Activated naive CD4-positive, alpha-beta T cell treated with anti-CD3 and anti-CD28 coated beads, Interleukin-2, amount 10 ng/mL, durations not matched to agents 7 days and 5 days (primary cell): ENCODE measurements around the gene SNRPD2.

Experiments used
- CTCF ChIA-PET: fragments of 350-600 bp; sonication (Branson Sonifier 250); formaldehyde crosslinking; loops from one replicate; lab custom pipeline; 2021; ENCODE audit warnings: antibody characterized with exemption; lab: Charles Lee
- DNase-seq: peaks from one replicate; pipeline ENCODE4 v3.0.0-alpha.2; 2020
- H3K27ac Mint-ChIP-seq: one replicate; pipeline ENCODE4 v1.8.0; 2021; ENCODE audit warnings: mild to moderate bottlenecking, moderate library complexity, mixed read lengths
- H3K27me3 Mint-ChIP-seq: one replicate; pipeline ENCODE4 v1.8.0; 2021; ENCODE audit warnings: mild to moderate bottlenecking, mixed read lengths
- H3K36me3 Mint-ChIP-seq: one replicate; pipeline ENCODE4 v1.8.0; 2021; ENCODE audit warnings: mixed read lengths
- H3K4me1 Mint-ChIP-seq: one replicate; pipeline ENCODE4 v1.8.0; 2021; ENCODE audit warnings: mixed read lengths
- H3K4me3 Mint-ChIP-seq: one replicate; pipeline ENCODE4 v1.8.0; 2021; ENCODE audit warnings: mild to moderate bottlenecking, moderate library complexity, mixed read lengths
- H3K9me3 Mint-ChIP-seq: one replicate; pipeline ENCODE4 v1.8.0; 2021; ENCODE audit warnings: mixed read lengths

Gene SNRPD2

DNA sequence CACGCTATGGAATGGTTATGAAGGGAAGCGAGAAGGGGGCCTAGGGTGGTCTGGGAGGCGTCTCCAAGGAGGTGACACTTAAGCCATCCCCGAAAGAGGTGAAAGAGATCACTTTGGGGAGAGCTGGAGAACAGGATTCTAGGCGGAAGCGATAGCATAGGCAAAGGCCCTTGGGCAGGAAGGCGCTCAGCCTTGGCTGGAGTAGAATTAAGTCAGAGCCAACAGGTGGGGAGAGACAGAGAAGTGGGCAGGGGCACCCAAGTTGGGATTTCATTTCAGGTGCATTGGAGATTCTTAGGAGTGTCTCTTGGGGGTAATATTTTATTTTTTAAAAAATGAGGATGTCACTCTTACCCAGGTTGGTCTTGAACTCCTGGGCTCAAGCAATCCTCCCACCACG is 9.6 kb downstream of the SNRPD2 start:
- Mint-ChIP-seq H3K27me3 (peaks cover 24% of the 10 kb centered on the region), H3K4me3 (no peak overlapping the region), H3K9me3 (no peaks in the 10 kb centered on the region), H3K27ac (peak overlapping the region; percentile 16), H3K4me1 (peaks cover 21% of the 10 kb centered on the region), H3K36me3 (peaks cover 10% of the 10 kb centered on the region)
- no peak for DNase-seq
- CTCF ChIA-PET: interaction anchor here (1.1 to 2.9 kb wide), 3 partner anchors 11 to 236 kb away, joined by 3 to 12 read pairs (median 4); no protein-coding TSS in a partner anchor

DNA sequence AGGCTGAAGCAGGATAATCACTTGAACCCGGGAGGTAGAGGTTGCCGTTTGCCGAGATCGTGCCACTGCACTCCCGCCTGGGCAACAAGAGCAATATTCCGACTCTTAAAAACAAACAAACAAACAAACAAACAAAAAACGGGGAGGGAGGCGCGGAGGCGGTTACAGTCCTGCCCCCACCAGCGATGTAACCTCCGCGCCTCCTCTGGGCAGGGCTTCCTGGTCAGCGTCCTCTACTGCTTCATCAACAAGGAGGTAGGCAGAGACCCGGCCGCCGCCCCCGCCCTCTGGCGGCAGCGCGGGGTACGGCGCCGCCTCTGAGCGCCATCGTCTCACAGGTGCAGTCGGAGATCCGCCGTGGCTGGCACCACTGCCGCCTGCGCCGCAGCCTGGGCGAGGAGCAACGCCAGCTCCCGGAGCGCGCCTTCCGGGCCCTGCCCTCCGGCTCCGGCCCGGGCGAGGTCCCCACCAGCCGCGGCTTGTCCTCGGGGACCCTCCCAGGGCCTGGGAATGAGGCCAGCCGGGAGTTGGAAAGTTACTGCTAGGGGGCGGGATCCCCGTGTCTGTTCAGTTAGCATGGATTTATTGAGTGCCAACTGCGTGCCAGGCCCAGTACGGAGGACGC is 10.2 kb downstream of the SNRPD2 start:
- Mint-ChIP-seq H3K4me3 (peak overlapping the region; percentile 69), H3K4me1 (peaks cover 25% of the 10 kb centered on the region), H3K27me3 (peaks cover 30% of the 10 kb centered on the region), H3K9me3 (no peaks in the 10 kb centered on the region), H3K36me3 (peaks cover 8% of the 10 kb centered on the region), H3K27ac (peak overlapping the region; percentile 77)
- peak; percentile 91 for DNase-seq
- CTCF ChIA-PET: interaction anchor here (0.6 to 4.7 kb wide), 7 partner anchors 10 to 260 kb away, joined by 3 to 35 read pairs (median 6); partner anchors contain the start of genes QPCTL and SNRPD2

DNA sequence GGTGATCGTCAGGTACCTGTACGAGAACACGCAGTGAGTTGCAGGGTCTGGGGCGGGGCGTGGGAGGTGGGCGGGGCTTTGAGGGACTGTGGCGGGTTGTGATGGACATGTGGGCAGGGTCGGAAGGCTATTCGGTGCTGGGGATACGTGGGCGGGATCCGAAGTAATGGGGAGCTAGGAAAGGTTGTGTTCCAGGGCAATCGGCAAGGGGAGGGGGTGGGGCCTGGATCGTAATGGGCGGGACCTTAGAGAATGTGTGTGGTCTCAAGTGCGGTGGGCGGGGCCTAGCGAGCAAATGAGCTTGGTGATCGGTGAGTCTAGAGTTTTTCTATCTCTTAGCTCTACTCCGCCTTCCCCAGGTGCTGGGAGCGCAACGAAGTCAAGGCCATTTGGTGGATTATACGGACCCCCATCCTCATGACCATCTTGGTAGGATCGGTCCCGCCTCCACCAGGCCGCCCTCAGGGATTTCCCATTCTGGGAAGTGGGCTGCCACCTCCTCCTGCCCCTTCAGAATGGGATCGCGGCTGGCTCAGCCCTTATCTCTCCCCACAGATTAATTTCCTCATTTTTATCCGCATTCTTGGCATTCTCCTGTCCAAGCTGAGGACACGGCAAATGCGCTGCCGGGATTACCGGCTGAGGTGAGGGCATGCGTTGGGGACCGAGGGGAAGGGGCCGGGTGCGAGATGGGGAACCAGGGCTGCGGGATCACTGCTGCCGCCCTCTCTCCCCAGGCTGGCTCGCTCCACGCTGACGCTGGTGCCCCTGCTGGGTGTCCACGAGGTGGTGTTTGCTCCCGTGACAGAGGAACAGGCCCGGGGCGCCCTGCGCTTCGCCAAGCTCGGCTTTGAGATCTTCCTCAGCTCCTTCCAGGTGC is 14.2 kb downstream of the SNRPD2 start:
- peaks cover 31% of the 10 kb centered on the region for H3K4me1 Mint-ChIP-seq
- CTCF ChIA-PET: interaction anchor here (0.6 to 4.7 kb wide), 6 partner anchors 9 to 588 kb away, joined by 3 to 35 read pairs (median 4); partner anchors contain the start of genes QPCTL and SNRPD2
- DNase-seq: peak; percentile 91
- H3K9me3 Mint-ChIP-seq: no peaks in the 10 kb centered on the region
- peak overlapping the region; percentile 76 for H3K4me3 Mint-ChIP-seq
- H3K27ac Mint-ChIP-seq: peak overlapping the region; percentile 67
- peaks cover 1% of the 10 kb centered on the region for H3K36me3 Mint-ChIP-seq
- H3K27me3 Mint-ChIP-seq: peaks cover 64% of the 10 kb centered on the region

DNA sequence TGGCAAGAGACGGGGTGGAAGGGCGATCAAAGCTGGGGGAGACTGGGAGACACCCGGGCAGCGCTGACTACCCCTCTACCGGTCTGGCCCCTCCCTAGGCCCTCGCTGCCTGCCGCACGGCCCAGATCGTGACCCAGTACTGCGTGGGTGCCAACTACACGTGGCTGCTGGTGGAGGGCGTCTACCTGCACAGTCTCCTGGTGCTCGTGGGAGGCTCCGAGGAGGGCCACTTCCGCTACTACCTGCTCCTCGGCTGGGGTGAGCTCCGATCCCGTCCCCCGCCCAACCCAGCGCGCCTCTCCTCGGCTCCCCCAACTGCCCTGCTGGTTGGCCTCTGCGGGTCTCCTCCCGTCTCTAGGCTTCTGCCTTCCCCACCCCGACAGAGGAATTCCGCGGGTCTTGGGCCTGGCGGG is 14.9 kb downstream of the SNRPD2 start:
- Mint-ChIP-seq H3K4me1 (peaks cover 28% of the 10 kb centered on the region), H3K27me3 (peaks cover 68% of the 10 kb centered on the region), H3K9me3 (no peaks in the 10 kb centered on the region), H3K27ac (no peak overlapping the region), H3K36me3 (peaks cover under 1% of the 10 kb centered on the region), H3K4me3 (peak overlapping the region; percentile 54)
- CTCF ChIA-PET: interaction anchor here (0.6 to 4.7 kb wide), 4 partner anchors 10 to 588 kb away, joined by 3 to 35 read pairs (median 4); partner anchors contain the start of genes QPCTL and SNRPD2
- DNase-seq: peak; percentile 68

DNA sequence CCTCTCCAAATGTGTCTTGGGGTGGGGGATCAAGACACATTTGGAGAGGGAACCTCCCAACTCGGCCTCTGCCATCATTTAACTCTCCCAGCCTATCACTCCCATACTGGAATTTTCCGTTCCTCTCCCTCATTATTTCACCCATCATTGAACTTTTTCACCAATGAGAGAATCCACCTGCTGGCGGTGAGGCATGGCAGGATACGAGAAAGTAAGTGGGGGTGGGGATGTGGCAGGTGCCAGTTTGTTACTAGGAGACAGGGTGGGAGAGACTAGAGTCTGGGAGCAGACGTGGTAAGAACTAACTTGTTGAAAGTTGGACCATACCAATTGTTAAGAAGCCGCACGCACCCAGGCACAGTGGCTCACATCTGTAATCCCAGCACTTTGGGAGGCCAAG is 16.8 kb downstream of the SNRPD2 start:
- Mint-ChIP-seq H3K9me3 (no peaks in the 10 kb centered on the region), H3K27me3 (peaks cover 81% of the 10 kb centered on the region), H3K27ac (no peak overlapping the region), H3K4me3 (no peak overlapping the region), H3K4me1 (peaks cover 35% of the 10 kb centered on the region), H3K36me3 (peaks cover 2% of the 10 kb centered on the region)
- no peak for DNase-seq
- CTCF ChIA-PET: no interaction called here

DNA sequence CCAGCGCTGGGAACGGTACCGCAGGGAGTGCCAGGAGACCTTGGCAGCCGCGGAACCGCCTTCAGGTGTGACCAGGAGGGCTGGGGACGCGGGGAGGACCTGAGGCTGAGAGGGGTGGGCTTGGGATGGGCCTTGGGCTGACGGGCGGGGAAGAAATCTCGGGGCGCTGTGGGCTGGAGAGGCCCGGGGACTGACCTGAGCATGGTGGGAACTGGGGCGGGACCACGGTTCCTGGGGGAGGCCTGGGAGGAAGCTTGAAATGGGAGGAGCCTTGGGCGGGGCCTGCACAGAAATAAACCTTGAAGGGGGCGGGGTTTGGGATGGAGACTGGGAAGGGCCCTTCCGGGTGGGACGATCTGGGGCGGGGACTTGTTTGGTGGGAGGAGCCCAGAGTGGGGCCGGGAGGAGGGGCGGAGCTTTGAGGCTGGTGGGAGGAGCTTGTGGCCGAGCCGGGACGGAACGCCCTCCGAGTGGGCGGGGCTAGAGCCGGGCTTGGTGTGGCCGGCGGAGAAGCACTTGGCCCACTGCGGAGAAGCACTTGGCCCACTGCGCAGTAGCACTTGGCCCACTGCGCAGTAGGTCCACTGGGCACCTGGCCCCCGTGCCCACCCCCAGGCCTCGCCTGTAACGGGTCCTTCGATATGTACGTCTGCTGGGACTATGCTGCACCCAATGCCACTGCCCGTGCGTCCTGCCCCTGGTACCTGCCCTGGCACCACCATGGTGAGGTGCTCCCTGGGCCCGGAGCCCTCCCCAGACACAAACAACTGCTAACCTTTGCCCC is 20.9 kb downstream of the SNRPD2 start:
- Mint-ChIP-seq H3K27ac (no peak overlapping the region), H3K4me3 (peak overlapping the region; percentile 23), H3K4me1 (peaks cover 42% of the 10 kb centered on the region), H3K9me3 (no peaks in the 10 kb centered on the region), H3K36me3 (peaks cover 2% of the 10 kb centered on the region), H3K27me3 (peaks cover 74% of the 10 kb centered on the region)
- peak; percentile 73 for DNase-seq
- CTCF ChIA-PET: interaction anchor here (1.0 to 2.0 kb wide), 3 partner anchors 11 to 29 kb away, joined by 3 to 12 read pairs (median 3); partner anchors contain the start of gene QPCTL

DNA sequence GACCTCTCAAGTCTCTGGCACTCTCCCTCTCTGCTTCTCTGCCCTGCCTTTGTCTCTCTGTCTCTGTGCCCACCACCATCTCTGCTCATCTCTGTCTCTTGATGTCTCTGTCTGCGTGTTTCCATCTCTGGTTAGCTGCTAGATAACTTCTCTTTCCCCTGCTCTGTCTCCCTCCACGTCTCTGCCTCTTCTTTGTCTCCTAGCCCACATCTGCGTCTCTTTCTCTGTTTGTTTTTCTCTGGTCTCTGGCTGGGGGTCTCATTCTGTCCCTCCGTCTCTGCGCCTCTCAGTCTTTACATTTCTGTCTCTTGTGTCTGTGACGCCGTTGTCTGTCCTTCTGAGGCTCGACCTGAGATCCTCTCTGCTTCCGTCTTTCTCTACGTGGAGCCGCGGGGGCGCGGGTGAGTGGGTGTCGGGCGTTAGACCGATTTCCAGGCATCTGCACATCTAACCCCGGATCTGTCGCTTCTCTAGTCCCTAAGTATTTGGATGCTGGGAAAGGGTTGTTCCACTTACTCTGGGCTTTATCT is 23.3 kb downstream of the SNRPD2 start:
- DNase-seq: peak; percentile 45
- peak overlapping the region; percentile 60 for H3K27ac Mint-ChIP-seq
- H3K36me3 Mint-ChIP-seq: peaks cover 2% of the 10 kb centered on the region
- CTCF ChIA-PET: interaction anchor here (1.0 to 1.2 kb wide), 2 partner anchors 13 to 26 kb away, joined by 3 to 4 read pairs; no protein-coding TSS in a partner anchor
- peaks cover 53% of the 10 kb centered on the region for H3K4me1 Mint-ChIP-seq
- peak overlapping the region; percentile 73 for H3K4me3 Mint-ChIP-seq
- no peaks in the 10 kb centered on the region for H3K9me3 Mint-ChIP-seq
- peaks cover 62% of the 10 kb centered on the region for H3K27me3 Mint-ChIP-seq

DNA sequence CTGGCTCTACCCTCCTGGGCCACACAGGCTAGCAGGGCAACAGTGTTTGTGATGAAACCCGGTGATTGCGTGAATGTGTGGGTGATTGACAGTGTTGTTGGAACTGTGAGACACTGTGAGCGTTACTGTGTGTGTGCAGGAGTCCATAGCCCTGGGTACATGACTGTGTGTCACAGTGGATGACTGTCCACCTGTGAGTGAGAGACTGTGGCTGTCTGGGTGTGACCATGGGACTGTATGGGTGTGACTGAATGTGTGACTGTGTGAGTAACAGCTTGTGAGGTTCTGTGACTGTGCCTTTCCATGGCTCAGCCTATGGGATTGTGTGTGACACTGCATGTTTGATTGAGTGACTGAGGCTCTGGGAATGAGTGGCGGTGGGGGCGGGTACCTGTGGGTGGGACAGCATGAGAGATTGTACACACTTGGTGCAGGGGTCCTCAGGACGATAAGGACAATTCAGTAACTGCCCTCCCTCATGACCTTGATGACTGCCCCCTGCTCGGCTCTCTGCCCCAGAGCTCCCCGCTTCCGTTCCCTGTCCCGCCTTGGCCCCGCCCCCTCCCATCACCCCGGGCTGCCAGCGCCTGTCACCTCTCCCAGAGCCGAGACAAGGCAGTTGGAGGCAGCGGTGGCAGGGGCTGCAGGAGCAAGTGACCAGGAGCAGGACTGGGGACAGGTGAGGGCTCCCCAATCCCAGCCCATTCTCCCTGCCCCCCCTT is 24.0 kb downstream of the SNRPD2 start, which contains the start of gene GIPR:
Gene GIPR, plus strand, starts transcription at position 602 of the 722 bp plus-strand sequence. CDS start 1,300 bp downstream, outside the sequence.
- H3K4me3 Mint-ChIP-seq: peak within 1 kb of the TSS; percentile 73
- DNase-seq: peak; percentile 79
- H3K27me3 Mint-ChIP-seq: peaks cover 57% of the 10 kb centered on the region
- H3K9me3 Mint-ChIP-seq: no peaks in the 10 kb centered on the region
- peaks cover 53% of the 10 kb centered on the region for H3K4me1 Mint-ChIP-seq
- CTCF ChIA-PET: interaction anchor here (1.0 kb wide), 1 partner anchor 25 kb away, joined by 4 read pairs; no protein-coding TSS in a partner anchor
- H3K27ac Mint-ChIP-seq: peak within 1 kb of the TSS; percentile 60
- H3K36me3 Mint-ChIP-seq: peaks cover 2% of the 10 kb centered on the region

DNA sequence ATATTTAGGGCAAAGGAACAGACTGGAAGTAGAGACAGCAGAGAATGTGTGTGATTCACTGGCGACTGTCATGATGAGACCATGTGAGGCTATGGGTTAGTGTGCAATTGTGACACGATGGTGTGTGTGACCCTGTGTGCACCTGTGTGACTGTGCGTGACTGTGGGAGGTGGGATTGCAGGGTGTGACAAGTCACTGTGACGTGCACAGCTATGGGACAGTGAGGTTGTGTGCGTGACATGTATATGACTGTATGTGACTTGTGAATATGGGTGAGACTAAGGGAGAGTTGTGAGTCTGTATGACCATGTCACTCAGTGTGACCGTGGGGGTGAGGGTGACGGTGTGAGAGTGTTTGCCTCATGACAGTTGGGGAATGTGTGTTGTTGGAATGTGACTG is 27.2 kb downstream of the SNRPD2 start:
- Mint-ChIP-seq H3K27ac (no peak overlapping the region), H3K9me3 (no peaks in the 10 kb centered on the region), H3K4me3 (no peak overlapping the region), H3K4me1 (peaks cover 33% of the 10 kb centered on the region), H3K27me3 (peaks cover 54% of the 10 kb centered on the region), H3K36me3 (no peaks in the 10 kb centered on the region)
- no peak for DNase-seq
- CTCF ChIA-PET: no interaction called here

DNA sequence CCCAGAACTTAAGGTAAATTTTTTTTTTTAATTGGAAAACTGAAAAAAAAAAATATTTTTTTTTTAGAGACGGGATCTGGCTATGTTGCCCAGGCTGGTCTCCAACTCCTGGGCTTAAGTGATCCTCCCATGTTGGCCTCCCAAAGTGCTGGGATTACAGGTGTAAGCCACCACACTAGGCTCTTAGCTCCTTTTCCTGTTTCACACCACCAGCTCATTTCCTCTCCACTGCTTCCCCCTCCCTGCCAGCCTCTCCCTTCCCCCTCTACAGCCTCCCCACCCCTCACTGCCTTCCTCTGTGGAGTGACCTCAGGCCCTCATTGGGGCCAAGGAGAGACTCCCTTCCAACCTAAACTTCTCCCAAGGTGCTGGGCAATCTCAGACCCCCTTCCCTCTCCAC is 28.0 kb downstream of the SNRPD2 start:
- Mint-ChIP-seq H3K36me3 (no peaks in the 10 kb centered on the region), H3K9me3 (no peaks in the 10 kb centered on the region), H3K4me3 (no peak overlapping the region), H3K4me1 (peaks cover 26% of the 10 kb centered on the region), H3K27me3 (peaks cover 53% of the 10 kb centered on the region), H3K27ac (no peak overlapping the region)
- no peak for DNase-seq
- CTCF ChIA-PET: interaction anchor here (0.7 kb wide), 1 partner anchor 138 kb away, joined by 3 read pairs; no protein-coding TSS in a partner anchor

DNA sequence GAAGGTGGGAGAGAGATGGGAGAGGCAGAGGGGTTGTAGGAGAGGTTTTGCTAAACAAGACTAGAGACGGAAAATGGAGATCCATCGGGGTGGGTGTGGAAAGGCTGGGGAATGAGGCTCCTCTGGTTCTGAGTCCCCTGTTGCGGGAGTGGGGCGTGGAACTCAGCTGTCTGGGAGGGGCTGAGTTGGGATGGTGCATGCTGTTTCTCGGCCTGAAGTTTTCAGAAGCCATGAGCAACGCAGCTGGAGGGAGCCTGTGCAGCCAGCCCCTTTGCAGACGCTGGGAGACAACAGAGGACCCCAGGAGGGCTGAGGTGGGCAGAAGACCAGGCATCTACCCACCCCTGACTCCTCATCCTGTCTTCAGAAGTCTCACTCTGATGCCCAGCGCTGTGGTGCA is 31.1 kb downstream of the SNRPD2 start:
- CTCF ChIA-PET: no interaction called here
- no peaks in the 10 kb centered on the region for H3K9me3 Mint-ChIP-seq
- H3K36me3 Mint-ChIP-seq: no peaks in the 10 kb centered on the region
- peak overlapping the region; percentile 1 for H3K27ac Mint-ChIP-seq
- peaks cover 11% of the 10 kb centered on the region for H3K4me1 Mint-ChIP-seq
- no peak overlapping the region for H3K4me3 Mint-ChIP-seq
- H3K27me3 Mint-ChIP-seq: peaks cover 48% of the 10 kb centered on the region
- DNase-seq: no peak

DNA sequence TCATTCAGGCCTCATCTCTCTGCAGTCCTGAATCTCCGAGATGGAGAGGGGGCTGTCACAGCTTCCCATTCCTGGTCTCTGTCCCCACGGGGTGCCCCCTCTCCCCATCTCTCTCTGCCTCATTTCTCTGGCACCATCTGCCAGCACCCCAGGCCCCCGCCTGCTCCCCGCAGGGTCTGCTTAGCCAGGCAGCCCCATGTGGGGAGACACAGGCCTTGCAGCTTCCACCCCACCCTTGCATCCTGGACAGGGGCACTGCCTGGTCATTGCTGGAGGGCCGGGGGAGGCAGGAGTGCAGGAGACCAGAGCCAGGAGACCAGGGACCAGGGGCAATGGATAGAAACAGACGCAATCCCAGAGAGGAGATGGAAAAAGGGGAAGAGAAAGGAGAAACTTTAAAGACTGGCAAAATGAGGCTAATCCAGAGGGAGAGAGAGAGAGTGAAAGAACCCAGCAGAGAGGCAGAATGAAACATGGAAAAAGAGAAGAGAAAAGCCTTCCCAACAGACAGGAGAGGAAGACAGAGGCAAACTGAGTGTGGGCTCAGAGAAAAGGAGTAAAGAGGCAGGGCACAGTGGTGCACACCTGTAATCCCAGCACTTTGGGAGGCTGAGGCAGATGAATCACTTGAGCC is 32.5 kb downstream of the SNRPD2 start:
- peaks cover 45% of the 10 kb centered on the region for H3K27me3 Mint-ChIP-seq
- no peak overlapping the region for H3K4me3 Mint-ChIP-seq
- H3K9me3 Mint-ChIP-seq: no peaks in the 10 kb centered on the region
- H3K27ac Mint-ChIP-seq: no peak overlapping the region
- no peaks in the 10 kb centered on the region for H3K36me3 Mint-ChIP-seq
- CTCF ChIA-PET: no interaction called here
- no peak for DNase-seq
- H3K4me1 Mint-ChIP-seq: peaks cover 5% of the 10 kb centered on the region
